Left colon (tissue), 2 donors: ENCODE measurements around the gene ZNF367. TPM values are rescaled to one million over a fixed set of nuclear protein-coding genes. Genes with fewer than 3 reads are reported as not detected.

Experiments used
- total RNA-seq, 2 donors: library from RNA; stranded (reverse); fragmentation: NEBNext Ultra II Directional; extraction: Animal tissue kit (Norgen Biotek cat#: 25700); gene quantifications; one replicate each; pipeline ENCODE4 v1.2.1, GENCODE V29; 2021
- donor health status: DM: no; HTN: no; CAD: no.
- donor health status: DM: yes; HTN: yes; CAD: no.

Gene ZNF367
- total RNA-seq, 2 donors from 2014 or later, result 1.6 to 3.4 TPM

Other genes starting within 250 kb of the ZNF367 start
- 1 to 10 TPM in 1 of 2 donors, under 1 TPM in 1; 0.87 to 1.7 TPM for gene HSD17B3, start 116.2 kb downstream of the ZNF367 start, total RNA-seq
- gene SLC35D2, start 34.7 kb downstream of the ZNF367 start, total RNA-seq, result 10 to 100 TPM; 90.5 to 94.6 TPM
- gene HABP4, start 31.8 kb upstream of the ZNF367 start, total RNA-seq, result 1 to 10 TPM; 2.0 to 4.3 TPM
- gene CDC14B, start 201.5 kb upstream of the ZNF367 start, total RNA-seq, result 10 to 100 TPM; 16.5 to 20.8 TPM
- gene PRXL2C, start 236.9 kb upstream of the ZNF367 start, total RNA-seq, result 1 to 10 TPM; 2.4 to 6.0 TPM